ENCODE results near the gene RNH1. TPM values are rescaled to one million over a fixed set of nuclear protein-coding genes. Genes with fewer than 3 reads are reported as not detected.

RNH1 gene
- total RNA-seq, 1 donor from 2014 or later, result 361 TPM

- Histone ChIP-seq H3K27me3 (ENCODE audit: control insufficient read depth, insufficient read depth, low read length) (no peaks in the 10 kb centered on the region), H3K4me3 (ENCODE audit: low read depth, low read length) (peak overlapping the region; percentile 85), H3K36me3 (ENCODE audit: control insufficient read depth, insufficient read depth, low read length) (peaks cover 17% of the 10 kb centered on the region)
- DNase-seq (ENCODE audit: low read depth) (peak; percentile 89), FAIRE-seq (no peak)
- TF ChIP-seq CTCF (IDR thresholded peaks at IDR 0.05; ENCODE audit: insufficient read depth, low read length, severe bottlenecking), result no peak
Observed at GRCh38 chr11:506238-506994, 626 bp downstream of the RNH1 start.

- peak overlapping the region; percentile 58 for H3K4me3 ChIP-seq (ENCODE audit: low read depth, low read length)
- FAIRE-seq (no peak), DNase-seq (ENCODE audit: low read depth) (no peak)
- H3K36me3 ChIP-seq (ENCODE audit: control insufficient read depth, insufficient read depth, low read length), result peaks cover 23% of the 10 kb centered on the region
- H3K27me3 ChIP-seq (ENCODE audit: control insufficient read depth, insufficient read depth, low read length), result no peaks in the 10 kb centered on the region
- no peak for TF ChIP-seq CTCF (IDR thresholded peaks at IDR 0.05; ENCODE audit: insufficient read depth, low read length, severe bottlenecking)
Observed at GRCh38 chr11:504994-505344, 2.1 kb downstream of the RNH1 start.

- no peak for TF ChIP-seq CTCF (IDR thresholded peaks at IDR 0.05; ENCODE audit: insufficient read depth, low read length, severe bottlenecking)
- FAIRE-seq, result no peak
- peak; percentile 58 for DNase-seq (ENCODE audit: low read depth)
Observed at GRCh38 chr11:504053-504993, 2.7 kb downstream of the RNH1 start.

DNA sequence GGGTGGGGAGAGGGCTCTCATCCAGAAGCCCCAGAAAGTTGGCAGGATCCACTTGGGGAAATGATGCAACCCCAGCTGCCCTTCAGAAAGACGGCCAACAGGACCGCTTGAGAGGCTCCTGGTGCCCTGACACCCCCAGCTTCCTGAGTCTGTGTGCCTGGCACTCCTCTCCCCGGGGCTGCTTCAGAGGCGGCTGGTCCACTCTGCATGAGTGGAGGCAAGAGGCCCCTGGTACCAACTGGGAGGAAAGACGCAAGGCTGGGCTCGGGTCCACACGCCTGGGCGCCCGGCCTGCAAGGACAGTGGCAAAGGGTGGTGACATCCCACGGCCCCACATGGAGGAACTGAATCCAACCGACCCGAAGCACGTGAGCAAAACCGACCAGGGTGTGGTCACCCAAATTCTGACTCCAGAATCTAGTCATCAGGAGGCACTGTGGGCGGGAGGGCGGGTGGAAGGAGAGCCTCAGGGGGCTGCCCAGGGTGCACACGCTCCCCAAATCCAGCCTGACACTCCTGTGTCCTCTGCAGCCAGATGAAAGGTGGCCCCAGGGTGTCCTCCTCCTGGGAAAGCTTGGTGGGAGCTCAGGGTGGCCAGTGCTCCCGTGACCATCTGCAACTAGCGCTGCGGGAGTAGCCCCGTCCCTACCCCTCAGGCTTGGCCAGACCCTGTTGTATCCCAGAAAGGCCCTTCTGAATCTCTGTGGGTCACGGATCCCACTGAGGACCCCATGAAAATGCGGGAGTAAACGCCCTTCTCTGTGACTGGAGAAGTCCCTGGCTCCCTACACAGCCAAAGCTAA is 3.7 kb downstream of the RNH1 start:
- TF ChIP-seq CTCF (IDR thresholded peaks at IDR 0.05; ENCODE audit: insufficient read depth, low read length, severe bottlenecking), result no peak
- DNase-seq (ENCODE audit: low read depth), result no peak
- Histone ChIP-seq H3K27me3 (ENCODE audit: control insufficient read depth, insufficient read depth, low read length) (no peaks in the 10 kb centered on the region), H3K4me3 (ENCODE audit: low read depth, low read length) (peak overlapping the region; percentile 58), H3K36me3 (ENCODE audit: control insufficient read depth, insufficient read depth, low read length) (peaks cover 34% of the 10 kb centered on the region)
- FAIRE-seq, result no peak

More at GRCh38 chr11:504053-504993, 2.7 kb downstream of the RNH1 start:
- Histone ChIP-seq H3K36me3 (ENCODE audit: control insufficient read depth, insufficient read depth, low read length) (peaks cover 27% of the 10 kb centered on the region), H3K4me3 (ENCODE audit: low read depth, low read length) (peak overlapping the region; percentile 58), H3K27me3 (ENCODE audit: control insufficient read depth, insufficient read depth, low read length) (no peaks in the 10 kb centered on the region)

DNA sequence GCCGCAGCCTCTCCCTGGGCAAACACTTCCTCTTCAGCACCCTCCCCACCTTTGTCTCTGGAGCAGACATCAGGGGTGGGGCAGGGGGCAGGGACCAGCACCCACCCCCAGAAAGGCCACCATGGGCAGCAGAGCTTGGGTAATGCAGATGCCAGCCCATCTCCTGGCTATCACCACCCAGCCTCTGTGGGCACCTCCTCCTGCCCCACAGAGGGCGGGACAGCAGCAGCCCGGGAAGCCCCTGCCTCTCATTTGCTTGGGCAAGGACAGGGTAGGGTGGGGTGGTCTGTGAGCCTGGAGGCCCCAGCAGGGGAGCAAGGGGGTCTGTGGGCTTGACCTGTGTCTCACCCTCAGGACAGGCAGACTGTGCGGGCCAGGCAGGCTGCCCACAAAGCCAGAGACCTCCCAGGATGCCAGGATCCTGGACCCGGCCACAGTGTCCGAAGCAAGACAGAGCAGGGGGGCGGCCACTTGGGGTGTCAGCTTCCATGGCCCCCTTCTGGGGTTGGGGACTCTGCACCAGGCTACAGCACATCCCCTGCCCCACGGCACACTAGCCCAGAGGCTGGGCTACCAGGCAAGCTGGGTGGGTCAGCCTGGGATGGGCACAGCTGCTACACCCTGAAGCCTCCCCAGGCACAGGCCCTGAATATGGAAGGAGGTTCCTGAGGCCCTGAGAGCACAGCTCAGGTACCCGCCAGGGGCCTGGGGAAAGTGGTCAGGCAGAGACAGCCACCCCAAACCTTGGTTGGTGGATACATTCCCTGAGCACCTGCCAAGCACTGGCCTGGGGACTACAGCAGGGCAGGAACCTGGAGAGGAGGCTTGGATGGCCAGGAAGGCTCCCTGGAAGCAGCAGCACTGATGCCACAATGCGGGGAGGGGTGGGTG is 4.5 kb downstream of the RNH1 start:
- H3K4me3 ChIP-seq (ENCODE audit: low read depth, low read length), result no peak overlapping the region
- no peak for FAIRE-seq
- no peak for DNase-seq (ENCODE audit: low read depth)

More for the DNA sequence above, 4.5 kb downstream of the RNH1 start:
- H3K27me3 ChIP-seq (ENCODE audit: control insufficient read depth, insufficient read depth, low read length), result no peaks in the 10 kb centered on the region
- H3K36me3 ChIP-seq (ENCODE audit: control insufficient read depth, insufficient read depth, low read length), result peaks cover 42% of the 10 kb centered on the region
- TF ChIP-seq CTCF (IDR thresholded peaks at IDR 0.05; ENCODE audit: insufficient read depth, low read length, severe bottlenecking), result no peak

All from bronchial epithelial cell (primary cell).